Endodermal cell (in vitro differentiated cells): ENCODE measurements around the gene LIPI. TPM values are rescaled to one million over a fixed set of nuclear protein-coding genes. Genes with fewer than 3 reads are reported as not detected.

Experiments used
- DNase-seq: peaks from one replicate; pipeline ENCODE4 v3.0.0-alpha.2; 2017
- H3K27ac ChIP-seq: 2 replicates; pipeline ENCODE4 v1.5.1; 2013; ENCODE audit warnings: mild to moderate bottlenecking, low read depth, low read length, moderate library complexity
- H3K27me3 ChIP-seq: 2 replicates; pipeline ENCODE4 v1.6.1; 2013; ENCODE audit warnings: mild to moderate bottlenecking, low read length, moderate library complexity; ENCODE audit not compliant: insufficient read depth, control insufficient read depth, poor library complexity, severe bottlenecking
- H3K36me3 ChIP-seq: 2 replicates; pipeline ENCODE4 v1.7.0; 2013; ENCODE audit warnings: mild to moderate bottlenecking, low read length, moderate library complexity; ENCODE audit not compliant: control insufficient read depth, insufficient read depth
- H3K4me1 ChIP-seq: one replicate; pipeline ENCODE4 v1.7.0; 2013; ENCODE audit warnings: low read length; ENCODE audit not compliant: control insufficient read depth, insufficient read depth
- H3K4me3 ChIP-seq: 2 replicates; pipeline ENCODE4 v1.5.1; 2013; ENCODE audit warnings: mild to moderate bottlenecking, low read length, moderate library complexity
- H3K9ac ChIP-seq: 2 replicates; pipeline ENCODE4 v1.6.1; 2013; ENCODE audit warnings: mild to moderate bottlenecking, low read length, moderate library complexity; ENCODE audit not compliant: poor library complexity, severe bottlenecking; ENCODE audit errors: extremely low read depth
- H3K9me3 ChIP-seq: 2 replicates; pipeline ENCODE4 v1.6.1; 2013; ENCODE audit warnings: mild to moderate bottlenecking, low read length, moderate library complexity; ENCODE audit not compliant: control insufficient read depth
- H3K27ac Mint-ChIP-seq: 2 replicates; pipeline ENCODE4 v1.8.0; 2020; ENCODE audit warnings: mixed read lengths
- H3K27me3 Mint-ChIP-seq: 2 replicates; pipeline ENCODE4 v1.8.0; 2021; ENCODE audit warnings: mild to moderate bottlenecking, mixed read lengths; ENCODE audit not compliant: insufficient read depth
- H3K36me3 Mint-ChIP-seq: 2 replicates; pipeline ENCODE4 v1.8.0; 2020; ENCODE audit warnings: low read depth, mixed read lengths
- H3K4me1 Mint-ChIP-seq: 2 replicates; pipeline ENCODE4 v1.8.0; 2020; ENCODE audit warnings: mixed read lengths
- H3K4me3 Mint-ChIP-seq: 2 replicates; pipeline ENCODE4 v1.8.0; 2020; ENCODE audit warnings: mild to moderate bottlenecking, moderate library complexity, mixed read lengths
- H3K9me3 Mint-ChIP-seq: 2 replicates; pipeline ENCODE4 v1.8.0; 2020; ENCODE audit warnings: mild to moderate bottlenecking, mixed read lengths
- WGBS, 2 experiments: methylation state at CpG; one replicate each; pipeline versions ENCODE4 v1.1.5 to v1.1.7; 2013; ENCODE audit warnings: missing lambda C conversion rate in 2 of 2, mixed read lengths in 1 of 2; ENCODE audit not compliant: insufficient coverage in 1 of 2, insufficient read length in 1 of 2; 5-methylcytosine and 5-hydroxymethylcytosine counted together
- total RNA-seq, 2 donors: library from RNA; stranded (reverse); fragmentation: NEBNext Ultra II Directional in 1 of 2; extraction: Animal tissue kit (Norgen Biotek cat#: 25700) in 1 of 2; gene quantifications; 2 replicates in 1 of 2; 3 replicates in 1 of 2; pipeline ENCODE4 v1.2.1, GENCODE V29; 2021
- TF ChIP-seq, protein P1 (sequence below): fragments of 200-600 bp; sonication (generic); conservative IDR thresholded peaks from 2 replicates; pipeline ENCODE4 v1.5.0; 2021; ENCODE audit warnings: antibody characterized with exemption, mild to moderate bottlenecking

Gene LIPI
- total RNA-seq, 2 donors from 2014 or later = not detected

DNA sequence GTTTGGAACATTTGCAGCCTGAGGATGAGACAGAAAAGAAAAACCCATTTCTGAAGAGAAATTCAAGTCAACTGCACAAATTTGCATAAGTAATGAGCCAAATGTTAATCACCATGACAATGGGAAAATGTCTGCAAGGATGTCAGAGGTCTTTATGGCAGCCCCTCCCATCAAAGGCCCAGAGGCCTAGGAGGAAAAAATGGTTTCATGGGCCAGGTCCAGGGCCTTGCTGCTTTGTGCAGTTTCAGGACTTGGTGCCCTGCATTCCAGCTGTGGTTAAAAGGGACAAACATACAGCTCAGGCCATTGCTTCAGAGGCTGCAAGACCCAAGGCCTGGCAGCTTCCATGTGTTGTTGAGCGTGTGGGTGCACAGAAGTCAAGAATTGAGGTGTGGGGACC is 18.6 kb upstream of the LIPI start:
- WGBS, 2 experiments = 77 to 80% methylated on average over 1 of the region's 1 CpG
- Histone ChIP-seq H3K4me1 (no peaks in the 10 kb centered on the region), H3K27me3 (no peaks in the 10 kb centered on the region), H3K4me3 (no peak overlapping the region), H3K9ac (no peak overlapping the region), H3K27ac (no peak overlapping the region), H3K36me3 (peaks cover 6% of the 10 kb centered on the region), H3K9me3 (peaks cover 40% of the 10 kb centered on the region)
- Mint-ChIP-seq H3K36me3 (peaks cover 11% of the 10 kb centered on the region), H3K27me3 (no peaks in the 10 kb centered on the region), H3K4me3 (no peak overlapping the region), H3K27ac (no peak overlapping the region), H3K9me3 (peaks cover 47% of the 10 kb centered on the region), H3K4me1 (no peaks in the 10 kb centered on the region)
- DNase-seq = no peak
- TF ChIP-seq, protein P1, sequence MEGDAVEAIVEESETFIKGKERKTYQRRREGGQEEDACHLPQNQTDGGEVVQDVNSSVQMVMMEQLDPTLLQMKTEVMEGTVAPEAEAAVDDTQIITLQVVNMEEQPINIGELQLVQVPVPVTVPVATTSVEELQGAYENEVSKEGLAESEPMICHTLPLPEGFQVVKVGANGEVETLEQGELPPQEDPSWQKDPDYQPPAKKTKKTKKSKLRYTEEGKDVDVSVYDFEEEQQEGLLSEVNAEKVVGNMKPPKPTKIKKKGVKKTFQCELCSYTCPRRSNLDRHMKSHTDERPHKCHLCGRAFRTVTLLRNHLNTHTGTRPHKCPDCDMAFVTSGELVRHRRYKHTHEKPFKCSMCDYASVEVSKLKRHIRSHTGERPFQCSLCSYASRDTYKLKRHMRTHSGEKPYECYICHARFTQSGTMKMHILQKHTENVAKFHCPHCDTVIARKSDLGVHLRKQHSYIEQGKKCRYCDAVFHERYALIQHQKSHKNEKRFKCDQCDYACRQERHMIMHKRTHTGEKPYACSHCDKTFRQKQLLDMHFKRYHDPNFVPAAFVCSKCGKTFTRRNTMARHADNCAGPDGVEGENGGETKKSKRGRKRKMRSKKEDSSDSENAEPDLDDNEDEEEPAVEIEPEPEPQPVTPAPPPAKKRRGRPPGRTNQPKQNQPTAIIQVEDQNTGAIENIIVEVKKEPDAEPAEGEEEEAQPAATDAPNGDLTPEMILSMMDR = no peak

DNA sequence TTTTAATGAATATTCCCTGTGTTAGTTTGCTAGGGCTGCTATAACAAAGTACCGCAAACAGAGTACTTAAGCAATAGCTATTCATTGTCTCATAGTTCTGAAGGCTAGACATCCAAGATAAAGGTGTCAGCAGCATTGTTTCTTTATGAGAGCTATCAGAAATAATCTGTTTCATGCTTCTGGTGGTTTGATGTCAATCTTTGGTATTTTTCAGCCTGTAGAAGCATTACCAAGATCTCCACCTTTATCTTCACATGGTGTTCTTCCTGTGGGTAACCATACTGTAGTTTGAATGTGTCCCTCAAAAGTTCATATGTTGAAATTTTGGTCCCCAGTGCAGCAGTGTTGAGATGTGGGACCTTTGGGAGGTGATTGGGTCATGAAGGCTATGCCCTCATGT is 12.6 kb upstream of the LIPI start:
- Histone ChIP-seq H3K9me3 (peaks cover 6% of the 10 kb centered on the region), H3K27ac (no peak overlapping the region), H3K27me3 (no peaks in the 10 kb centered on the region), H3K36me3 (peaks cover 6% of the 10 kb centered on the region), H3K4me1 (no peaks in the 10 kb centered on the region), H3K4me3 (no peak overlapping the region), H3K9ac (no peak overlapping the region)
- Mint-ChIP-seq H3K9me3 (peaks cover 17% of the 10 kb centered on the region), H3K36me3 (peaks cover 19% of the 10 kb centered on the region), H3K4me1 (no peaks in the 10 kb centered on the region), H3K27ac (no peak overlapping the region), H3K27me3 (no peaks in the 10 kb centered on the region), H3K4me3 (no peak overlapping the region)
- TF ChIP-seq, protein P1 = no peak
- WGBS, 2 experiments = 100% methylated on average over 1 of the region's 1 CpG
- no peak for DNase-seq

DNA sequence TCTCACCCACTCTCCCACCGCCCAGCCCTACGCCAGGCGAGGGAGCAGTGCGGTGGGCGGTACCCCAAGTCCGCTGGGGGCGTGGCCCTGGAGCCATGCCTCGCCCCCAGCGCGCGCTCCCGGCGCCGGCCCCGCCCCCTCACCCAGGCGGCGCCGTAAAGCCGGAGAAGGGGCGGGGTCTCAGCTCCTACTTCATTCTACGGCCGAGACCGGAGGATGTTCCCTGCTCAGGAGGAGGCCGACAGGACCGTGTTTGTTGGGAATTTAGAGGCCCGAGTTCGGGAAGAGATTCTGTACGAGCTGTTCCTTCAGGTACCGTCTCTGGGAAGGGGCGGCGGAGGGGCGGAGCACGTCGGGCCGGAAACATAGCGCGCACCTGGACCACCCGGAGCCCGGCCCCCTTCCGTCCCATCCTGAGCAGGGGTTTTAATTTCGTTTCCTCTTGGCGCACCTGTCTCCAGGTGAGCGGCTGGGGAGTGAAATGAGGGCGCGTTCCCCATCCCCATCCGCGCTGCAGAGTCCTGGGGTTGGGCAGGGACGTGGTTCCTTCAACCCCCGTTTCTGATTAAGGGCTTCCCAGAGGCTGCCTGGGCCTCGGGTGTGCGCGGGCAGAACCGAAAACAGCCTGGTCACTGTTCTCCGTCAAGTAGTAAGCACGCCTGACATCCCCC is 5.4 kb upstream of the LIPI start, which contains the start of gene RBM11:
Gene RBM11 (plus strand): TSS at position 187 of the 671 bp plus-strand sequence. CDS start 30 bp downstream, at position 217.
- peak; percentile 94 for DNase-seq
- Histone ChIP-seq H3K9me3 (no peaks in the 10 kb centered on the region), H3K36me3 (no peaks in the 10 kb centered on the region), H3K4me3 (peak within 1 kb of the TSS; percentile 90), H3K4me1 (no peaks in the 10 kb centered on the region), H3K27me3 (peaks cover 10% of the 10 kb centered on the region), H3K27ac (no peak within 1 kb of the TSS), H3K9ac (peak within 1 kb of the TSS; percentile 38)
- peaks cover 5% of the 10 kb centered on the region for H3K4me1 Mint-ChIP-seq
- no peaks in the 10 kb centered on the region for H3K9me3 Mint-ChIP-seq
- H3K27ac Mint-ChIP-seq = peak within 1 kb of the TSS; percentile 72
- peaks cover 8% of the 10 kb centered on the region for H3K27me3 Mint-ChIP-seq
- WGBS, 2 experiments = 0 to 1% methylated on average over 15 to 55 of the region's 55 CpGs
- H3K36me3 Mint-ChIP-seq = no peaks in the 10 kb centered on the region
- H3K4me3 Mint-ChIP-seq = peak within 1 kb of the TSS; percentile 85
- TF ChIP-seq, protein P1 = no peak
